BJ (cell line): Measurements from ENCODE around the gene MYH10. TPM values are rescaled to one million over a fixed set of nuclear protein-coding genes. Genes with fewer than 3 reads are reported as not detected.

Source experiments
- CTCF ChIA-PET: fragments of 350-600 bp; formaldehyde crosslinking; extraction: SDS; loops from one replicate; lab custom pipeline; 2021; ENCODE audit warnings: antibody characterized with exemption, inconsistent platforms; lab: Yijun Ruan, JAX
- POLR2A ChIA-PET: fragments of 300-600 bp; sonication (Branson Sonifier 250); formaldehyde crosslinking; extraction: SDS; loops from one replicate; lab custom pipeline; 2021; ENCODE audit warnings: antibody characterized with exemption; lab: Charles Lee
- DNase-seq: peaks from one replicate; pipeline ENCODE4 v3.0.0-alpha.2; 2011; ENCODE audit warnings: low read depth
- H3K27me3 ChIP-seq: 2 replicates; pipeline ENCODE4 v1.6.0; 2011; ENCODE audit warnings: low read length; ENCODE audit not compliant: control insufficient read depth, insufficient read depth
- H3K36me3 ChIP-seq: 2 replicates; pipeline ENCODE4 v1.5.1; 2011; ENCODE audit warnings: low read length; ENCODE audit not compliant: control insufficient read depth, insufficient read depth
- H3K4me3 ChIP-seq: 2 replicates; pipeline ENCODE4 v1.5.1; 2011; ENCODE audit warnings: low read depth, mild to moderate bottlenecking, control low read depth, low read length
- CTCF ChIP-seq: IDR thresholded peaks from 2 replicates; pipeline ENCODE4 v1.5.1; 2011; ENCODE audit warnings: low read depth, mild to moderate bottlenecking, control low read depth, inconsistent platforms, low read length, moderate library complexity; ENCODE audit not compliant: insufficient read depth
- polyA plus RNA-seq: library from polyadenylated mRNA; depleted of rRNA; stranded (reverse); fragments of >200 nt; gene quantifications from 2 replicates; pipeline ENCODE4 v1.2.3, GENCODE V29; 2011

Gene MYH10
- polyA plus RNA-seq, 1 experiment, result 62.1 TPM

DNA sequence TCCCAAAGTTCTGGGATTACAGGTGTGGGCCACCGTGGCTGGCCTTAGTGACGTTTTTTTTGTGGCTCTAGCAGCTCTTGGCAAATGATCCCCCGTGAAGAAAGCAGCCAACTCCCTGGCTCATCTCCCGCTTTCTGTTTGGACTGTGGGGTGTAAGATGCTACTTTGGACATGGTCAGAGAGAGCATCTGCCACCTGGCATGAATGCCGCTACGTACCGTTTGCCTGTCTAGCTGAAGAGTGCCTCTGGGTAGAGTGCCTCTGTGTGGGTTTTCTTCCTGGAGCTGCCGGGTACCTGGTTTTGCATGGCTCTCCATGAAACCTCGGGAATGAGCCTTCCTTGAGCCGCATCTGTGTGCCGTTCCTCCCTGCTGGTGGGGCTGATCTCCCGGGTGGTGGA is 160.6 kb downstream of the MYH10 start:
- ChIA-PET CTCF (interaction anchor here (0.6 to 1.3 kb wide), 2 partner anchors 67 to 86 kb away, joined by 3 read pairs; no protein-coding TSS in a partner anchor), POLR2A (no interaction called here)
- TF ChIP-seq CTCF, result no peak
- H3K27me3 ChIP-seq, result no peaks in the 10 kb centered on the region
- no peak overlapping the region for H3K4me3 ChIP-seq
- H3K36me3 ChIP-seq, result peaks cover 24% of the 10 kb centered on the region
- DNase-seq, result no peak

- no peak for DNase-seq
- ChIA-PET CTCF (interaction anchor here (1.7 kb wide), 1 partner anchor 276 kb away, joined by 4 read pairs; the partner anchor contains the start of gene CCDC42), POLR2A (no interaction called here)
- H3K36me3 ChIP-seq, result peaks cover 23% of the 10 kb centered on the region
- no peaks in the 10 kb centered on the region for H3K27me3 ChIP-seq
- TF ChIP-seq CTCF, result no peak
- no peak overlapping the region for H3K4me3 ChIP-seq
These were observed 161.5 kb downstream of the MYH10 start for GRCh38 chr17:8468980-8469379.

DNA sequence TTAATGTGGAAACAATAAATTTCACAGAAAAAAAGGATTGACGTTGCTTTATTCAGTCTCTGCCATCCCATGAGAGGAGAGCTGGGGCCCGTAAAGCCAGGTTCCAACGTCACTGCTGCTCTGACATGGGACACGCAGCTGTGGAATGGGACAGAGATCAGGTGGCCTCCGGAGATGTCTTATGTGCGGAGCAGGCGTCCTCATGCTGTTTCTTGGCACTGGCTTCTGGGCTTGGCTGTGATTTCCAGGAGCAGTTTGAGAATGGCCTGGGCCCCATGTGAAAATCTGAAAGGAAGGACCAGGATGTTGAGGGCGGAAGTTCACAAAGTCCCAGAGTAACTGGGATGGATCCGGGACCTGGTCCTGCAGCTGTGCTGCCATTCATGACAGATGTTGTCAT is 162.4 kb downstream of the MYH10 start:
- ChIA-PET CTCF (interaction anchor here (0.9 to 1.7 kb wide), 5 partner anchors 8 to 318 kb away, joined by 3 to 4 read pairs (median 3); partner anchors contain the start of gene CCDC42), POLR2A (no interaction called here)
- Histone ChIP-seq H3K4me3 (no peak overlapping the region), H3K27me3 (no peaks in the 10 kb centered on the region), H3K36me3 (peaks cover 21% of the 10 kb centered on the region)
- no peak for DNase-seq
- TF ChIP-seq CTCF, result no peak

DNA sequence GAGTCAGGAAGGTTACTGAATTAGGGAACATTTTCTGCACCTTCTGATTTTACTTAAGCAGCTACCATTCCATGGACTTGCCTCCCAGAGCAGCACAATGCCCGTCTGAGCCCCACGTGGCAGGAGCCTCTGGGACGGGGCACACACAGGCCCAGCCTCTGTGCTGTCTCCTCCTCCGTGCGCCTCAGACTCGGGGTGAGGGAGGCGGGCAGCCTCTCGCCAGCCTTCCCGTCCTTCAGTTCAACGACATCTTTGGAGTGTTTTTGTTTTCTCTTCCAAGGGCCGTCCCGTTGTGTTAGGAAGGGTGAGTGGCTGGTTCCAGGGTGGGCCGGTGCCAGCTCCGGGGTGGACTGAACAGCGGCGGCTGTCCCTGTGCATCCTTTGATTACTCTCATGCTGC is 163.0 kb downstream of the MYH10 start:
- ChIA-PET CTCF (interaction anchor here (0.9 to 1.7 kb wide), 5 partner anchors 9 to 318 kb away, joined by 3 to 4 read pairs (median 3); partner anchors contain the start of gene CCDC42), POLR2A (no interaction called here)
- H3K27me3 ChIP-seq, result no peaks in the 10 kb centered on the region
- DNase-seq, result no peak
- no peak for TF ChIP-seq CTCF
- peaks cover 22% of the 10 kb centered on the region for H3K36me3 ChIP-seq
- H3K4me3 ChIP-seq, result no peak overlapping the region

- H3K4me3 ChIP-seq, result no peak overlapping the region
- peaks cover 26% of the 10 kb centered on the region for H3K36me3 ChIP-seq
- no peaks in the 10 kb centered on the region for H3K27me3 ChIP-seq
- DNase-seq, result no peak
- ChIA-PET CTCF (interaction anchor here (1.2 kb wide), 1 partner anchor 12 kb away, joined by 3 read pairs; no protein-coding TSS in a partner anchor), POLR2A (no interaction called here)
- TF ChIP-seq CTCF, result no peak
These were observed 163.7 kb downstream of the MYH10 start for GRCh38 chr17:8466873-8467272.
